IMR-90 (cell line): ENCODE data around the gene METTL17. TPM values are rescaled to one million over a fixed set of nuclear protein-coding genes. Genes with fewer than 3 reads are reported as not detected.

Source experiments
- ATAC-seq: fragments of 200-7000 bp; cut with Tn5 transposase; 2 replicates; pipeline ENCODE4 v1.9.1; 2020; ENCODE audit warnings: low read depth, mild to moderate bottlenecking, moderate library complexity
- BruUV-seq: library from RNA; stranded (reverse); fragments of 400-500 nt; replicated peaks from 2 replicates; lab custom pipeline; 2021; lab: Mats Ljungman, UMichigan
- CTCF ChIA-PET: fragments of 300-600 bp; formaldehyde crosslinking; extraction: SDS; loops from one replicate; lab custom pipeline; 2021; ENCODE audit warnings: antibody characterized with exemption; lab: Yijun Ruan, JAX
- POLR2A ChIA-PET: fragments of 300-600 bp; sonication (Branson Sonifier 250); formaldehyde crosslinking; loops from one replicate; lab custom pipeline; 2022; ENCODE audit warnings: antibody characterized with exemption; ENCODE audit not compliant: unreplicated experiment; lab: Charles Lee
- DNase-seq: peaks from one replicate; pipeline ENCODE4 v3.0.0; 2013
- H2AFZ ChIP-seq: replicated peaks from 2 replicates; pipeline ENCODE3; 2013; ENCODE audit warnings: low read length, mild to moderate bottlenecking; ENCODE audit not compliant: poor library complexity
- H2AK5ac ChIP-seq: 2 replicates; pipeline ENCODE4 v1.6.1; 2013; ENCODE audit warnings: low read depth, low read length, inconsistent platforms
- H2AK9ac ChIP-seq: replicated peaks from 2 replicates; pipeline ENCODE3; 2013; ENCODE audit warnings: mild to moderate bottlenecking, low read depth, low read length, moderate library complexity; ENCODE audit not compliant: poor library complexity
- H2BK120ac ChIP-seq: 2 replicates; pipeline ENCODE4 v1.6.1; 2013; ENCODE audit warnings: low read depth, low read length, inconsistent platforms
- H2BK15ac ChIP-seq: 3 replicates; pipeline ENCODE4 v1.6.1; 2013; ENCODE audit warnings: low read depth, low read length, inconsistent platforms
- H2BK20ac ChIP-seq: 2 replicates; pipeline ENCODE4 v1.6.1; 2013; ENCODE audit warnings: low read depth, mild to moderate bottlenecking, inconsistent platforms, low read length, moderate library complexity
- H2BK5ac ChIP-seq: 2 replicates; pipeline ENCODE4 v1.6.1; 2013; ENCODE audit warnings: mild to moderate bottlenecking, low read depth, low read length, inconsistent platforms; ENCODE audit not compliant: poor library complexity, severe bottlenecking
- H3K14ac ChIP-seq: replicated peaks from 2 replicates; pipeline ENCODE4 v1.6.1; 2013; ENCODE audit warnings: low read depth, low read length, inconsistent platforms
- H3K18ac ChIP-seq: 2 replicates; pipeline ENCODE4 v1.6.1; 2013; ENCODE audit warnings: low read depth, low read length, control low read depth
- H3K23ac ChIP-seq: 2 replicates; pipeline ENCODE4 v1.6.1; 2013; ENCODE audit warnings: low read depth, low read length, inconsistent platforms
- H3K27ac ChIP-seq: 2 replicates; pipeline ENCODE4 v1.5.1; 2013; ENCODE audit warnings: mild to moderate bottlenecking, control low read depth, low read length; ENCODE audit not compliant: insufficient read depth
- H3K27me3 ChIP-seq: 2 replicates; pipeline ENCODE4 v1.6.1; 2013; ENCODE audit warnings: low read length; ENCODE audit not compliant: control insufficient read depth, insufficient read depth
- H3K36me3 ChIP-seq: 2 replicates; pipeline ENCODE4 v1.6.1; 2013; ENCODE audit warnings: low read length, mixed read lengths; ENCODE audit not compliant: control insufficient read depth, insufficient read depth
- H3K4ac ChIP-seq: 2 replicates; pipeline ENCODE4 v1.6.1; 2013; ENCODE audit warnings: low read depth, low read length, inconsistent platforms
- H3K4me1 ChIP-seq: 2 replicates; pipeline ENCODE4 v1.6.1; 2013; ENCODE audit warnings: low read length, mixed read lengths; ENCODE audit not compliant: control insufficient read depth, insufficient read depth
- H3K4me2 ChIP-seq: 2 replicates; pipeline ENCODE4 v1.6.1; 2013; ENCODE audit warnings: low read depth, mild to moderate bottlenecking, control low read depth, low read length, moderate library complexity
- H3K4me3 ChIP-seq: 2 replicates; pipeline ENCODE4 v1.5.1; 2013; ENCODE audit warnings: low read depth, mild to moderate bottlenecking, control low read depth, low read length, moderate library complexity; ENCODE audit not compliant: insufficient read depth
- H3K56ac ChIP-seq: 2 replicates; pipeline ENCODE4 v1.6.1; 2013; ENCODE audit warnings: low read length, inconsistent platforms; ENCODE audit not compliant: insufficient read depth; ENCODE audit errors: extremely low read depth
- H3K79me1 ChIP-seq, 2 experiments: 2 replicates each; pipeline ENCODE4 v1.6.1; 2013; ENCODE audit warnings: low read length in 2 of 2, inconsistent platforms in 1 of 2, low read depth in 1 of 2
- H3K9ac ChIP-seq: 2 replicates; pipeline ENCODE4 v1.6.1; 2013; ENCODE audit warnings: low read depth, low read length, control low read depth
- H3K9me1 ChIP-seq: 2 replicates; pipeline ENCODE4 v1.6.1; 2013; ENCODE audit warnings: low read length, inconsistent platforms; ENCODE audit not compliant: insufficient read depth
- H3K9me3 ChIP-seq: 2 replicates; pipeline ENCODE4 v1.6.1; 2013; ENCODE audit warnings: low read length; ENCODE audit not compliant: control insufficient read depth, insufficient read depth
- H4K20me1 ChIP-seq: 2 replicates; pipeline ENCODE4 v1.6.1; 2013; ENCODE audit warnings: low read length, inconsistent platforms; ENCODE audit not compliant: insufficient read depth
- H4K5ac ChIP-seq: 2 replicates; pipeline ENCODE4 v1.6.1; 2013; ENCODE audit warnings: mild to moderate bottlenecking, low read depth, low read length, control low read depth
- H4K8ac ChIP-seq, 2 experiments: 2 replicates each; pipeline ENCODE4 v1.6.1; 2013; ENCODE audit warnings: low read depth in 2 of 2, low read length in 2 of 2, control low read depth in 1 of 2, inconsistent platforms in 1 of 2
- H4K91ac ChIP-seq: 2 replicates; pipeline ENCODE4 v1.6.1; 2013; ENCODE audit warnings: low read depth, low read length, inconsistent platforms; ENCODE audit not compliant: insufficient read depth
- BHLHE40 ChIP-seq: fragments of 150-350 bp; IDR thresholded peaks from 2 replicates; pipeline ENCODE4 v1.6.1; 2016; ENCODE audit warnings: mild to moderate bottlenecking, low read depth, low read length
- CEBPB ChIP-seq: IDR thresholded peaks from 2 replicates; pipeline ENCODE4 v1.6.1; 2012; ENCODE audit warnings: low read depth, low read length, improper control_type of control experiment
- CHD1 ChIP-seq: IDR thresholded peaks from 2 replicates; pipeline ENCODE4 v1.6.1; 2012; ENCODE audit warnings: low read depth, low read length, improper control_type of control experiment
- FOS ChIP-seq: fragments of 150-350 bp; IDR thresholded peaks from 2 replicates; pipeline ENCODE4 v1.6.1; 2016; ENCODE audit warnings: low read depth, low read length
- MAFK ChIP-seq: IDR thresholded peaks from 2 replicates; pipeline ENCODE4 v1.6.1; 2012; ENCODE audit warnings: low read depth, low read length, improper control_type of control experiment
- MAZ ChIP-seq: IDR thresholded peaks from 2 replicates; pipeline ENCODE4 v1.6.1; 2012; ENCODE audit warnings: low read depth, mild to moderate bottlenecking, low read length, improper control_type of control experiment, moderate library complexity, borderline replicate concordance
- MXI1 ChIP-seq: IDR thresholded peaks from 2 replicates; pipeline ENCODE4 v1.6.1; 2012; ENCODE audit warnings: low read depth, mild to moderate bottlenecking, low read length, moderate library complexity, borderline replicate concordance
- NFE2L2 ChIP-seq: fragments of 150-350 bp; IDR thresholded peaks from 2 replicates; pipeline ENCODE4 v1.6.1; 2016; ENCODE audit warnings: low read depth, mild to moderate bottlenecking, low read length
- POLR2A ChIP-seq: IDR thresholded peaks from 2 replicates; pipeline ENCODE4 v1.6.1; 2012; ENCODE audit warnings: mild to moderate bottlenecking, low read depth, low read length
- RAD21 ChIP-seq: IDR thresholded peaks from 2 replicates; pipeline ENCODE4 v1.6.1; 2012; ENCODE audit warnings: low read length, improper control_type of control experiment
- RCOR1 ChIP-seq: IDR thresholded peaks from 2 replicates; pipeline ENCODE4 v1.6.1; 2012; ENCODE audit warnings: mild to moderate bottlenecking, low read length, improper control_type of control experiment; ENCODE audit not compliant: insufficient replicate concordance
- RFX5 ChIP-seq: IDR thresholded peaks from 2 replicates; pipeline ENCODE4 v1.8.0; 2012; ENCODE audit warnings: low read depth, mild to moderate bottlenecking, low read length, moderate library complexity
- SMC3 ChIP-seq: fragments of 150-350 bp; IDR thresholded peaks from 2 replicates; pipeline ENCODE4 v1.6.1; 2016; ENCODE audit warnings: low read depth, mild to moderate bottlenecking, antibody characterized with exemption, low read length, moderate library complexity
- USF2 ChIP-seq: fragments of 150-350 bp; IDR thresholded peaks from 2 replicates; pipeline ENCODE4 v1.6.1; 2017; ENCODE audit warnings: mild to moderate bottlenecking, antibody characterized with exemption, low read length, low read depth
- WGBS, 2 experiments: methylation state at CpG; one replicate each; pipeline versions ENCODE4 v1.1.5 to v1.1.7; 2013; ENCODE audit warnings: missing lambda C conversion rate in 2 of 2; ENCODE audit not compliant: insufficient read length in 1 of 2; ENCODE audit errors: extremely low coverage in 2 of 2; 5-methylcytosine and 5-hydroxymethylcytosine counted together
- dilution Hi-C: fragments of 300-500 bp; cut with HindIII; formaldehyde crosslinking; loops from one replicate; pipeline ENCODE4 v1.14.3; 2018; ENCODE audit warnings: low sequenced_read_pairs; ENCODE audit not compliant: unreplicated experiment
- in situ Hi-C: fragments of 300-500 bp; cut with MboI; formaldehyde crosslinking; loops from 3 replicates; pipeline ENCODE4 v1.14.3; 2019; ENCODE audit warnings: low sequenced_read_pairs, inconsistent platforms, mixed read lengths
- intact Hi-C: fragments of 100-400 bp; cut with micrococcal nuclease; formaldehyde crosslinking; loops from 2 replicates; pipeline ENCODE4 v1.10.0; 2022
- polyA plus RNA-seq, 3 experiments: library from polyadenylated mRNA; depleted of rRNA; stranded (reverse); fragments of >200 nt; gene quantifications; 2 replicates each; pipeline ENCODE4 v1.2.3, GENCODE V29; 2012; ENCODE audit warnings: low replicate concordance in 1 of 3
- total RNA-seq: library from RNA; depleted of rRNA; stranded (reverse); fragments of >200 nt; gene quantifications from 2 replicates; pipeline ENCODE4 v1.2.3, GENCODE V29; 2012
- TF ChIP-seq, protein P1 (sequence below): conservative IDR thresholded peaks from 2 replicates; pipeline ENCODE4 v1.5.1; 2012; ENCODE audit warnings: mild to moderate bottlenecking, low read depth, low read length, improper control_type of control experiment
- TF ChIP-seq, protein P2 (sequence below): fragments of 150-350 bp; IDR thresholded peaks from 2 replicates; pipeline ENCODE4 v1.6.1; 2016; ENCODE audit warnings: low read depth, mild to moderate bottlenecking, low read length, moderate library complexity, borderline replicate concordance

METTL17 gene
- total and polyA plus RNA-seq, 2 of the 4 experiments (the other 2 are of a cell fraction) = 32.8 to 69.7 TPM

- H2AK5ac ChIP-seq = no peak overlapping the region
- DNase-seq = no peak
- H3K4me2 ChIP-seq = no peak overlapping the region
- H2AK9ac ChIP-seq = no peak overlapping the region
- no peak overlapping the region for H3K14ac ChIP-seq
- H2BK120ac ChIP-seq = no peak overlapping the region
- no peak overlapping the region for H4K8ac ChIP-seq
- H4K20me1 ChIP-seq = no peaks in the 10 kb centered on the region
- H3K9ac ChIP-seq = no peak overlapping the region
- no peak overlapping the region for H3K4me3 ChIP-seq
- no peak overlapping the region for H2BK20ac ChIP-seq
- intact Hi-C loops = no loop called here
- no peak overlapping the region for H4K91ac ChIP-seq
- no peak overlapping the region for H3K27ac ChIP-seq
- peaks cover 2% of the 10 kb centered on the region; the same call in 1 of the 2 replicates for H3K4me1 ChIP-seq
- in situ Hi-C loops = no loop called here
- TF ChIP-seq RCOR1 (no peak), MAFK (no peak), FOS (no peak), CEBPB (no peak), CHD1 (no peak), SMC3 (no peak), NFE2L2 (no peak), MAZ (no peak), MXI1 (no peak), BHLHE40 (no peak), POLR2A (no peak), RFX5 (no peak), USF2 (no peak), RAD21 (no peak)
- TF ChIP-seq, protein P1, sequence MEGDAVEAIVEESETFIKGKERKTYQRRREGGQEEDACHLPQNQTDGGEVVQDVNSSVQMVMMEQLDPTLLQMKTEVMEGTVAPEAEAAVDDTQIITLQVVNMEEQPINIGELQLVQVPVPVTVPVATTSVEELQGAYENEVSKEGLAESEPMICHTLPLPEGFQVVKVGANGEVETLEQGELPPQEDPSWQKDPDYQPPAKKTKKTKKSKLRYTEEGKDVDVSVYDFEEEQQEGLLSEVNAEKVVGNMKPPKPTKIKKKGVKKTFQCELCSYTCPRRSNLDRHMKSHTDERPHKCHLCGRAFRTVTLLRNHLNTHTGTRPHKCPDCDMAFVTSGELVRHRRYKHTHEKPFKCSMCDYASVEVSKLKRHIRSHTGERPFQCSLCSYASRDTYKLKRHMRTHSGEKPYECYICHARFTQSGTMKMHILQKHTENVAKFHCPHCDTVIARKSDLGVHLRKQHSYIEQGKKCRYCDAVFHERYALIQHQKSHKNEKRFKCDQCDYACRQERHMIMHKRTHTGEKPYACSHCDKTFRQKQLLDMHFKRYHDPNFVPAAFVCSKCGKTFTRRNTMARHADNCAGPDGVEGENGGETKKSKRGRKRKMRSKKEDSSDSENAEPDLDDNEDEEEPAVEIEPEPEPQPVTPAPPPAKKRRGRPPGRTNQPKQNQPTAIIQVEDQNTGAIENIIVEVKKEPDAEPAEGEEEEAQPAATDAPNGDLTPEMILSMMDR = no peak
- TF ChIP-seq, protein P2, sequence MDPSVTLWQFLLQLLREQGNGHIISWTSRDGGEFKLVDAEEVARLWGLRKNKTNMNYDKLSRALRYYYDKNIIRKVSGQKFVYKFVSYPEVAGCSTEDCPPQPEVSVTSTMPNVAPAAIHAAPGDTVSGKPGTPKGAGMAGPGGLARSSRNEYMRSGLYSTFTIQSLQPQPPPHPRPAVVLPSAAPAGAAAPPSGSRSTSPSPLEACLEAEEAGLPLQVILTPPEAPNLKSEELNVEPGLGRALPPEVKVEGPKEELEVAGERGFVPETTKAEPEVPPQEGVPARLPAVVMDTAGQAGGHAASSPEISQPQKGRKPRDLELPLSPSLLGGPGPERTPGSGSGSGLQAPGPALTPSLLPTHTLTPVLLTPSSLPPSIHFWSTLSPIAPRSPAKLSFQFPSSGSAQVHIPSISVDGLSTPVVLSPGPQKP = no peak
- BruUV-seq = no TSS peak
- no peak overlapping the region for H4K5ac ChIP-seq
- H2BK5ac ChIP-seq = no peak overlapping the region
- H3K56ac ChIP-seq = no peak overlapping the region
- dilution Hi-C loops = no loop called here
- H3K79me1 ChIP-seq = no peaks in the 10 kb centered on the region
- H3K18ac ChIP-seq = no peak overlapping the region
- H3K23ac ChIP-seq = no peak overlapping the region
- ATAC-seq = no peak
- CTCF ChIA-PET = no interaction called here
- no peak overlapping the region for H2BK15ac ChIP-seq
- 79% methylated on average over 5 of the region's 8 CpGs; no CpG with 5 or more reads in 1 of the 2 experiments for WGBS, 2 experiments
- H3K9me3 ChIP-seq = no peaks in the 10 kb centered on the region
- no peaks in the 10 kb centered on the region for H3K9me1 ChIP-seq
- POLR2A ChIA-PET = no interaction called here
- H3K27me3 ChIP-seq = peaks cover 25% of the 10 kb centered on the region
- no peak overlapping the region for H3K4ac ChIP-seq
- H3K36me3 ChIP-seq = no peaks in the 10 kb centered on the region
- H2AFZ ChIP-seq = no peak overlapping the region
Observed at GRCh38 chr14:21042918-21043317, 53.1 kb downstream of the METTL17 start.
